GM23248 (cell line): ENCODE measurements around the gene GRP. TPM values are rescaled to one million over a fixed set of nuclear protein-coding genes. Genes with fewer than 3 reads are reported as not detected.

Experiments
- DNase-seq: peaks from one replicate; pipeline ENCODE4 v3.0.0-alpha.2; 2015
- H2AFZ ChIP-seq: fragments of 200-600 bp; sonication (generic); 2 replicates; pipeline ENCODE4 v1.6.1; 2016; ENCODE audit warnings: antibody characterized with exemption
- H3F3A ChIP-seq: fragments of 200-600 bp; sonication (generic); 2 replicates; pipeline ENCODE4 v1.6.1; 2016; ENCODE audit warnings: mild to moderate bottlenecking, antibody characterized with exemption, mixed run types; ENCODE audit not compliant: insufficient read depth
- H3K27ac ChIP-seq: fragments of 200-600 bp; sonication (generic); 2 replicates; pipeline ENCODE4 v1.5.1; 2016; ENCODE audit warnings: mild to moderate bottlenecking
- H3K27me3 ChIP-seq: fragments of 200-600 bp; sonication (generic); replicated peaks from 2 replicates; pipeline ENCODE4 v1.6.1; 2016; ENCODE audit warnings: mild to moderate bottlenecking; ENCODE audit not compliant: insufficient read depth
- H3K36me3 ChIP-seq: fragments of 200-600 bp; sonication (generic); 2 replicates; pipeline ENCODE4 v1.6.1; 2016; ENCODE audit warnings: low read depth, mild to moderate bottlenecking
- H3K4me1 ChIP-seq: fragments of 200-600 bp; sonication (generic); 2 replicates; pipeline ENCODE4 v1.6.1; 2016; ENCODE audit warnings: mild to moderate bottlenecking; ENCODE audit not compliant: insufficient read depth
- H3K4me2 ChIP-seq: fragments of 200-600 bp; sonication (generic); one replicate; pipeline ENCODE4 v1.6.1; 2016; ENCODE audit warnings: mild to moderate bottlenecking; ENCODE audit not compliant: unreplicated experiment
- H3K4me3 ChIP-seq: fragments of 200-600 bp; sonication (generic); 2 replicates; pipeline ENCODE4 v1.5.1; 2016; ENCODE audit warnings: mild to moderate bottlenecking
- H3K79me2 ChIP-seq: fragments of 200-600 bp; sonication (generic); 2 replicates; pipeline ENCODE4 v1.6.1; 2016; ENCODE audit warnings: mild to moderate bottlenecking; ENCODE audit not compliant: insufficient read depth
- H3K9ac ChIP-seq: fragments of 200-600 bp; sonication (generic); 2 replicates; pipeline ENCODE4 v1.6.1; 2016; ENCODE audit warnings: mild to moderate bottlenecking
- H3K9me2 ChIP-seq: fragments of 200-600 bp; sonication (generic); 2 replicates; pipeline ENCODE4 v1.6.1; 2016; ENCODE audit warnings: mixed run types, mild to moderate bottlenecking, moderate library complexity; ENCODE audit not compliant: insufficient read depth
- H3K9me3 ChIP-seq: fragments of 200-600 bp; sonication (generic); one replicate; pipeline ENCODE4 v1.6.1; 2017; ENCODE audit warnings: low read depth
- H4K20me1 ChIP-seq: fragments of 200-600 bp; sonication (generic); 2 replicates; pipeline ENCODE4 v1.6.0; 2016; ENCODE audit not compliant: insufficient read depth
- EZH2 ChIP-seq: fragments of 200-600 bp; sonication (generic); IDR thresholded peaks from 2 replicates; pipeline ENCODE4 v1.6.1; 2018; ENCODE audit warnings: antibody characterized with exemption, mild to moderate bottlenecking; ENCODE audit not compliant: insufficient read depth, poor library complexity, severe bottlenecking
- EZH2phosphoT487 ChIP-seq: fragments of 200-600 bp; sonication (generic); IDR thresholded peaks from 2 replicates; pipeline ENCODE4 v1.6.1; 2018; ENCODE audit warnings: antibody characterized with exemption, moderate library complexity, mild to moderate bottlenecking, low read depth; ENCODE audit not compliant: insufficient read depth
- WGBS, 2 experiments: methylation state at CpG; one replicate each; pipeline ENCODE4 v1.1.6; 2015 to 2017; ENCODE audit warnings: low lambda C conversion rate in 2 of 2, low coverage in 1 of 2; ENCODE audit errors: missing lambda C conversion rate in 2 of 2; 5-methylcytosine and 5-hydroxymethylcytosine counted together
- in situ Hi-C: fragments of 300-500 bp; cut with MboI; formaldehyde crosslinking; loops from 2 replicates; pipeline ENCODE4 v1.15.0; 2020
- polyA plus RNA-seq: library from polyadenylated mRNA; unstranded; fragments of >200 nt; fragmentation: Nextera tagmentation; extraction: Ambion mirVana; gene quantifications from 2 replicates; pipeline ENCODE4 v1.2.1, GENCODE V29; 2016
- total RNA-seq: library from RNA; depleted of rRNA; stranded (reverse); fragments of >200 nt; shearing (Covaris generic); gene quantifications from 2 replicates; pipeline ENCODE4 v1.2.3, GENCODE V29; 2014; rRNA removed

The GRP gene
- total RNA-seq (not detected in 2 replicates), polyA plus RNA-seq (not detected in 2 replicates)

DNA sequence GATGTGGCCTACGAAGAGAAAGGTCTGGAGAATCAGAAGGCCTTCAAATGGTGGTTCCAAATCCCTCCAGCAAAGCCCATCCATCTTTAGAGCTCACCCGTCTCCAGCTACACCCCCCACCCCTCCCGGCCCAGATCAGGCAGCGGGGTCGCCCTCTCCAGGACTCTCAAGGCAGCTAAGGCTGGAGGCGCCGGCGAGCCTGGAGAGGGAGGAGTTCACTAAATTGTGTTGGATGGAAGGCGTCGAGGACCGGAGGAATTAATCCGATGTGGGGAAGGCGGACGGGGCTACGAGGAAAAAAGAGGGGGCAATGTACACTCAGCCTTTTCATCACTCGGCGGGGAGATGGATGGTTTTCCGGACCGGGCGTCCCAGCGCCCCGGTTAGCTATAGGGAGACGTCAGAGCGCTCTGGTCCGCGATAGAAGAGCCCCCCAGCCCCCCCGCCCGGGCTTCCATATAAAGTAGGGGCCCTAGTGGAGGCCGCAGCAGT lies at the start of gene GRP:
Gene GRP (plus strand): TSS at position 487 of the 492 bp plus-strand sequence. CDS start 108 bp downstream, outside the sequence.
- Histone ChIP-seq H2AFZ (peak within 1 kb of the TSS; percentile 72), H3K27me3 (peaks cover 75% of the 10 kb centered on the region), H3K9me2 (no peaks in the 10 kb centered on the region), H3K9me3 (no peaks in the 10 kb centered on the region), H3K9ac (no peak within 1 kb of the TSS), H3K79me2 (no peaks in the 10 kb centered on the region), H3K36me3 (no peaks in the 10 kb centered on the region), H3K4me2 (peak within 1 kb of the TSS; percentile 80), H3K4me3 (peak within 1 kb of the TSS; percentile 63), H3K4me1 (no peaks in the 10 kb centered on the region; the same call in 1 of the 2 replicates), H4K20me1 (no peaks in the 10 kb centered on the region), H3K27ac (no peak within 1 kb of the TSS), H3F3A (no peaks in the 10 kb centered on the region)
- in situ Hi-C loops = no loop called here
- 5% methylated on average over 26 to 28 of the region's 29 CpGs for WGBS, 2 experiments
- DNase-seq = no peak
- TF ChIP-seq EZH2phosphoT487 = no peak
- TF ChIP-seq EZH2 = peak; percentile 22

DNA sequence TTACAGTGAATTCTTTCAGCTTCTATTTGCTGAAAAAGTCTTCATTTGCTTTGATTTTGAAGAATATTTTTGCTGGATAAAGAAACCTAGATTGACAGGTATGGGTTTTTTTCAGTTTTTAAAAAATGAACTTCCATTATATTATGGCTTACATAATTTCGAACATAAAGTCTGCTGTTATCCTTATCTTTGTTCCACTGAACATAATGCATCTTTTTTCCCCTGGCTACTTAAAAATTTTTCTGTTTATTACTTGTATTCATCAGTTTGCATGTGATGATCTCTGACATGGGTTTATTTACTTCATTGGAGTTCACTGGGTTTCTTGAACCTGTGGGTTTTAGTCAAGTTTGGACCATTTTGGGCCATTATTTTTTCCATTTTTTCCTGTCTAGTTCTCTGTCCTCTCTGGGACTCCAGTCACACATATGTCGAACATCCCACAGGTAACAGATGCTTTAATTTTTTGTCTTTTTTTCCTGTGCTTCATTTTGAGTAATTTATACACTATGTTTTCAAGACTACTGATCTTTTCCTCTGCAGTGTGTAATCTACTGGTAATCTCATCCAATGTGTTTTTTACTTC lies 47.2 kb upstream of the GRP start:
- Histone ChIP-seq H3K9ac (no peak overlapping the region), H3K9me3 (no peaks in the 10 kb centered on the region), H2AFZ (no peak overlapping the region), H3K4me2 (no peak overlapping the region), H3K4me3 (no peak overlapping the region), H3K79me2 (no peaks in the 10 kb centered on the region), H3K36me3 (no peaks in the 10 kb centered on the region), H3K4me1 (no peaks in the 10 kb centered on the region), H3K27me3 (peaks cover 14% of the 10 kb centered on the region; the same call in 1 of the 2 replicates), H4K20me1 (no peaks in the 10 kb centered on the region; the same call in 1 of the 2 replicates), H3F3A (no peaks in the 10 kb centered on the region), H3K9me2 (no peaks in the 10 kb centered on the region), H3K27ac (no peak overlapping the region)
- TF ChIP-seq EZH2phosphoT487 = no peak
- no peak for TF ChIP-seq EZH2
- in situ Hi-C loops = no loop called here
- 10 to 13% methylated on average over 2 of the region's 2 CpGs for WGBS, 2 experiments
- DNase-seq = peak; percentile 20

DNA sequence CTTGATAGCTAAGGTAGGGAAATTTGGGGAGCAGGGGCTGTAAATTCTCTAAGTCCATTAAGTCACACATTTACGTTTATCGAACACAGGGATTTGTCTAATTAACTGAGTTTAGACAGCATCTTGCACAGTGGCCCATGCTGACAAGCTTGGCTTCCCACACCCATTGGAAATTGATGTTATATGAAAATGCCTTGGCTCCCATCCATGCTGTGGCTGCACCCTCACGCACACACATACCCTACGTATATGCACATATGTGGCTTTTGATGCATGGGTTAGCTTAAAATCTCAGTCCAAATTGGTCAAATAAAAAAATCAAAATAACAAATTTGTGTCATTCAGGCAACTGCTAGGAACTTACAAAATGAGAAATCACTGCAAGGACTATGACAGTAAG lies 42.5 kb upstream of the GRP start:
- H3K27me3 ChIP-seq = no peaks in the 10 kb centered on the region
- no peaks in the 10 kb centered on the region for H3K79me2 ChIP-seq
- H3K9me2 ChIP-seq = no peaks in the 10 kb centered on the region
- no peaks in the 10 kb centered on the region for H3K36me3 ChIP-seq
- H3K27ac ChIP-seq = no peak overlapping the region
- peaks cover 12% of the 10 kb centered on the region; the same call in 1 of the 2 replicates for H3K4me1 ChIP-seq
- H4K20me1 ChIP-seq = no peaks in the 10 kb centered on the region; the same call in 1 of the 2 replicates
- peaks cover 13% of the 10 kb centered on the region for H3F3A ChIP-seq
- no peak overlapping the region for H3K4me3 ChIP-seq
- TF ChIP-seq EZH2phosphoT487 = no peak
- TF ChIP-seq EZH2 = no peak
- DNase-seq = no peak
- in situ Hi-C loops = no loop called here
- no peak overlapping the region for H3K9ac ChIP-seq
- WGBS, 2 experiments = 41 to 47% methylated on average over 4 of the region's 4 CpGs
- H3K4me2 ChIP-seq = no peak overlapping the region
- H3K9me3 ChIP-seq = no peaks in the 10 kb centered on the region
- no peak overlapping the region for H2AFZ ChIP-seq

DNA sequence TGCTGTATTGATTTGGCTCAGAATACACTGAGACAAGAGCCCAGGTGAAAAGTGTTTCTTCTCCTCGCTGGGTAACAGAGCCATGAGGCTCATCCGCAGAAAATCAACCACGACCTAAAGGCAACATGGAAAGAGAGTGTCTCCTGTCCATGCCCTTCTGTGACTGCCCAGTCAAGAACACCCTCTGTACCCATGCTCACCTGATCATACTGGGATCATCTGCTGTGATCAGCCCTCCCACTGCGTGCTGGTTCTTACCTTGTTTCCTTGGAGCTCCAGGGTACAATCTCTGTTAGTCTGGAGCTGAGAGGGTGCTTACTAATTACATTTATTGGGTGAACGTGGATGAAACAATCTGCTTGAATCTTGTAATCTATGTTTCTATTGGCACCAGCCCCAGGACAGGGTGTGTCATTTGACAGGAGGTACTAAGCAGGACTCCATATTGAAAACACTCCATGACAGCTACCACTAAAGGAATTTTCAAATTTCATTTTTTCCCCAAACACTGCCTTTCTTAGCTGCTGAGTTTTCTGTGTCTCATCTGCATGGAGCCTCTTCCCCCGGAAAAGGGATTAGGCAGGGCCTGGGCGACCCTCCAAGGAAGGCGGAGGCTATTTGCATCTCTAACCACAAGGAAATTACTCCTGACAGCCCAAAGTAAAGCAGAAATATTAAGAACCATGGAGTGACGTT lies 39.7 kb upstream of the GRP start:
- Histone ChIP-seq H3K9me3 (no peaks in the 10 kb centered on the region), H3K4me3 (no peak overlapping the region), H3K9me2 (no peaks in the 10 kb centered on the region), H3K4me1 (peaks cover 12% of the 10 kb centered on the region; the same call in 1 of the 2 replicates), H3K9ac (no peak overlapping the region), H2AFZ (no peak overlapping the region), H3K36me3 (no peaks in the 10 kb centered on the region), H3K27ac (no peak overlapping the region), H3K27me3 (no peaks in the 10 kb centered on the region), H3F3A (peaks cover 13% of the 10 kb centered on the region), H3K4me2 (peak overlapping the region; percentile 45), H4K20me1 (no peaks in the 10 kb centered on the region), H3K79me2 (no peaks in the 10 kb centered on the region)
- no peak for TF ChIP-seq EZH2
- TF ChIP-seq EZH2phosphoT487 = no peak
- in situ Hi-C loops = no loop called here
- DNase-seq = peak; percentile 69
- WGBS, 2 experiments = 41 to 44% methylated on average over 9 of the region's 9 CpGs
